Neural cell (in vitro differentiated cells): ENCODE results near the gene IPMK. TPM values are rescaled to one million over a fixed set of nuclear protein-coding genes. Genes with fewer than 3 reads are reported as not detected.

Experiments used
- H2AFZ ChIP-seq: fragments of 200-600, 300-800 bp; sonication (generic), shearing (Covaris generic); 2 replicates; pipeline ENCODE4 v1.6.0; 2014; ENCODE audit warnings: low read depth, mild to moderate bottlenecking, antibody characterized with exemption, low read length, moderate library complexity
- H3F3A ChIP-seq: fragments of 200-600 bp; shearing (Covaris generic); 2 replicates; pipeline ENCODE4 v1.6.1; 2016; ENCODE audit warnings: mild to moderate bottlenecking, moderate library complexity, mixed read lengths, antibody characterized with exemption, low read length; ENCODE audit not compliant: insufficient read depth, poor library complexity, severe bottlenecking
- H3K27ac ChIP-seq: fragments of 200-600, 300-800 bp; sonication (generic), shearing (Covaris generic); 2 replicates; pipeline ENCODE4 v1.5.1; 2014; ENCODE audit warnings: mild to moderate bottlenecking, low read length, moderate library complexity
- H3K27me3 ChIP-seq: fragments of 300-800, 200-600 bp; sonication (generic), shearing (Covaris generic); 2 replicates; pipeline ENCODE4 v1.6.0; 2014; ENCODE audit warnings: mild to moderate bottlenecking, low read depth, low read length, moderate library complexity; ENCODE audit not compliant: insufficient read depth
- H3K36me3 ChIP-seq: fragments of 300-800, 200-600 bp; sonication (generic), shearing (Covaris generic); 2 replicates; pipeline ENCODE4 v1.5.1; 2014; ENCODE audit warnings: mild to moderate bottlenecking, antibody characterized with exemption, low read length, moderate library complexity; ENCODE audit not compliant: insufficient read depth
- H3K4me2 ChIP-seq: fragments of 300-800, 200-600 bp; sonication (generic), shearing (Covaris generic); 2 replicates; pipeline ENCODE4 v1.6.0; 2014; ENCODE audit warnings: mild to moderate bottlenecking, low read length
- H3K4me3 ChIP-seq: fragments of 300-800, 200-600 bp; sonication (generic), shearing (Covaris generic); 2 replicates; pipeline ENCODE4 v1.5.1; 2014; ENCODE audit warnings: mild to moderate bottlenecking, low read length, moderate library complexity
- H3K79me2 ChIP-seq: fragments of 200-600 bp; shearing (Covaris generic); replicated peaks from 2 replicates; pipeline ENCODE4 v1.6.0; 2014; ENCODE audit warnings: mild to moderate bottlenecking, low read length, moderate library complexity; ENCODE audit not compliant: insufficient read depth
- H3K9ac ChIP-seq: fragments of 300-800, 200-600 bp; sonication (generic), shearing (Covaris generic); 2 replicates; pipeline ENCODE4 v1.6.1; 2016; ENCODE audit warnings: mild to moderate bottlenecking, low read length, mixed read lengths
- H3K9me2 ChIP-seq: fragments of 200-600 bp; shearing (Covaris generic); 2 replicates; pipeline ENCODE4 v1.6.1; 2016; ENCODE audit warnings: mild to moderate bottlenecking, low read length, mixed read lengths; ENCODE audit not compliant: insufficient read depth
- H3K9me3 ChIP-seq: fragments of 200-600, 300-800 bp; sonication (generic), shearing (Covaris generic); 2 replicates; pipeline ENCODE4 v1.6.1; 2016; ENCODE audit warnings: mild to moderate bottlenecking, mixed run types, low read length, moderate library complexity, mixed read lengths
- H4K20me1 ChIP-seq: fragments of 200-600 bp; shearing (Covaris generic); 2 replicates; pipeline ENCODE4 v1.6.1; 2016; ENCODE audit warnings: mild to moderate bottlenecking, mixed run types; ENCODE audit not compliant: insufficient read depth
- CTCF ChIP-seq: fragments of 450-650 bp; IDR thresholded peaks from 2 replicates; pipeline ENCODE4 v1.5.1; 2014; ENCODE audit warnings: antibody characterized with exemption, mild to moderate bottlenecking, moderate library complexity; ENCODE audit not compliant: poor library complexity, severe bottlenecking
- EP300 ChIP-seq: fragments of 450-650 bp; conservative IDR thresholded peaks from 2 replicates; pipeline ENCODE4 v1.6.1; 2014; ENCODE audit warnings: antibody characterized with exemption, mild to moderate bottlenecking, moderate library complexity; ENCODE audit not compliant: poor library complexity, severe bottlenecking
- EZH2 ChIP-seq: fragments of 200-600, 300-800 bp; shearing (Covaris generic), sonication (generic); IDR thresholded peaks from 2 replicates; pipeline ENCODE4 v1.6.1; 2014; ENCODE audit warnings: antibody characterized with exemption, low read length, borderline replicate concordance, mild to moderate bottlenecking; ENCODE audit not compliant: insufficient read depth, poor library complexity, severe bottlenecking
- MXI1 ChIP-seq: fragments of 450-650 bp; conservative IDR thresholded peaks from 2 replicates; pipeline ENCODE4 v1.6.1; 2014; ENCODE audit warnings: antibody characterized with exemption, mild to moderate bottlenecking; ENCODE audit not compliant: poor library complexity, severe bottlenecking
- POLR2AphosphoS5 ChIP-seq: IDR thresholded peaks from 2 replicates; pipeline ENCODE4 v1.6.1; 2012
- RAD21 ChIP-seq: fragments of 450-650 bp; conservative IDR thresholded peaks from 2 replicates; pipeline ENCODE4 v1.6.1; 2014; ENCODE audit warnings: antibody characterized with exemption, mild to moderate bottlenecking, moderate library complexity
- REST ChIP-seq: IDR thresholded peaks from 2 replicates; pipeline ENCODE4 v1.6.1; 2012; ENCODE audit warnings: borderline replicate concordance
- SMC3 ChIP-seq: fragments of 450-650 bp; conservative IDR thresholded peaks from 2 replicates; pipeline ENCODE4 v1.6.1; 2014; ENCODE audit warnings: antibody characterized with exemption, mild to moderate bottlenecking, moderate library complexity; ENCODE audit not compliant: poor library complexity
- TAF1 ChIP-seq: IDR thresholded peaks from 2 replicates; pipeline ENCODE4 v1.6.1; 2012; ENCODE audit warnings: low read depth
- polyA plus RNA-seq: library from polyadenylated mRNA; depleted of rRNA; stranded (reverse); fragments of >200 nt; gene quantifications from 2 replicates; pipeline ENCODE4 v1.2.3, GENCODE V29; 2014

The IPMK gene
- polyA plus RNA-seq, 1 donor from 2014 or later = 11.7 TPM

DNA sequence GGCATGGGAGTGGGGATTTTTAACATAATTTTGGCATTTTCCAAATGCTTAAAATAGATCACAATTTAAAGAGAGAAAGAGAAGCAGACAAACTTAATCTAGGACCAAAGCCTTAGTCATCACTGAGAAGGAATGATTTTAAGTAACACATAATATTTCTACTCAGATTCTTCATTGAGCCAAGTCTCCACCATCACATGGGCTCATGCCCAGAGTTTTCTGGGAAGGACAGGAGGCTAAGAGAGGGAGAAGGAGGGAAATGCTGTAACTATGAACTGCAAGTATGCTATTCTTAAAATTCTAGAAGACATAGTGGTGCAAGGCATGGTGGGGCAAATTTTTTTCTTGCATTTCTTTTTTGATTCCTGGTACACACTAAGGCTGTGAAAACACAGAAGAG is 43.3 kb upstream of the IPMK start:
- H3K9me2 ChIP-seq = no peaks in the 10 kb centered on the region
- H4K20me1 ChIP-seq = no peaks in the 10 kb centered on the region
- H3K4me2 ChIP-seq = no peak overlapping the region
- H3K36me3 ChIP-seq = no peaks in the 10 kb centered on the region
- H3K4me3 ChIP-seq = no peak overlapping the region
- no peak overlapping the region for H3K27ac ChIP-seq
- H2AFZ ChIP-seq = no peak overlapping the region
- H3K27me3 ChIP-seq = no peaks in the 10 kb centered on the region
- no peaks in the 10 kb centered on the region for H3F3A ChIP-seq
- H3K9ac ChIP-seq = no peak overlapping the region
- no peaks in the 10 kb centered on the region for H3K79me2 ChIP-seq
- no peak for TF ChIP-seq REST
- no peak for TF ChIP-seq RAD21
- no peak for TF ChIP-seq CTCF
- H3K9me3 ChIP-seq = no peaks in the 10 kb centered on the region

DNA sequence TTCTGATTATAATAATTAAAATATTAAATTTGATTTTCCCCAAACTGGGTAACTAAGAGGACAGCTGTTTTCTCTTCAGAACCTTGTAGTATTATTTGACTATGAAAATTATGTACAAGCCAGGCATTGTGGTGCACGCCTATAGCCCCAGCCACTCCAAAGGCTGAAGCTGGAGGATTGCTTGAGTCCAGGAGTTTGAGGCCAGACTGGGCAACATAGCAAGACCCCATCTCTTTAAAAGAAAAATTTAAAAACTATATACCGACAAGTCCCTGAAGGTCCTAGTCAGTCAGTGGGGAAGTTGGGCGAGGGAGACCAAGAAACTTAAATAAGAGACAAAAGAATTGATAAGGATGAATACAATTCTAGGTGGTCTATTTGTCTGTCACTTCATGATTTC is 40.0 kb upstream of the IPMK start:
- no peaks in the 10 kb centered on the region for H3K9me3 ChIP-seq
- no peaks in the 10 kb centered on the region for H3K27me3 ChIP-seq
- no peaks in the 10 kb centered on the region for H3K9me2 ChIP-seq
- H3K79me2 ChIP-seq = no peaks in the 10 kb centered on the region
- no peak overlapping the region for H3K4me2 ChIP-seq
- H3K9ac ChIP-seq = no peak overlapping the region
- no peak for TF ChIP-seq CTCF
- TF ChIP-seq SMC3 = no peak
- TF ChIP-seq MXI1 = no peak
- no peak for TF ChIP-seq POLR2AphosphoS5
- TF ChIP-seq EZH2 = no peak
- no peak for TF ChIP-seq EP300
- no peak for TF ChIP-seq REST
- TF ChIP-seq TAF1 = no peak
- no peak for TF ChIP-seq RAD21
- no peak overlapping the region for H3K27ac ChIP-seq
- no peak overlapping the region for H2AFZ ChIP-seq
- H3F3A ChIP-seq = no peaks in the 10 kb centered on the region
- no peaks in the 10 kb centered on the region for H4K20me1 ChIP-seq
- no peak overlapping the region for H3K4me3 ChIP-seq
- H3K36me3 ChIP-seq = no peaks in the 10 kb centered on the region
